Activated T-helper 1 cell treated with Interleukin-2 at 50 U/mL for 16 hours (primary cell): ENCODE results near the gene OBSCN.

ENCODE experiments used
- DNase-seq: peaks from one replicate; pipeline ENCODE4 v3.0.0-alpha.2; 2020; ENCODE audit warnings: low read depth

Gene OBSCN

GRCh38 chr1:228309326-228310067 lies 101.7 kb downstream of the OBSCN start:
- DNase-seq = no peak

GRCh38 chr1:228310162-228310792 lies 102.4 kb downstream of the OBSCN start:
- no peak for DNase-seq

GRCh38 chr1:228311091-228311490 lies 103.2 kb downstream of the OBSCN start:
- DNase-seq = no peak

GRCh38 chr1:228312136-228312764 lies 104.4 kb downstream of the OBSCN start:
- no peak for DNase-seq

- no peak for DNase-seq
Observed at GRCh38 chr1:228313536-228314277, 105.9 kb downstream of the OBSCN start.

GRCh38 chr1:228314315-228314657 lies 106.4 kb downstream of the OBSCN start:
- DNase-seq = no peak

GRCh38 chr1:228314658-228315483 lies 107.0 kb downstream of the OBSCN start:
- DNase-seq = no peak

GRCh38 chr1:228315484-228315944 lies 107.7 kb downstream of the OBSCN start:
- no peak for DNase-seq

- no peak for DNase-seq
Observed at GRCh38 chr1:228315945-228316588, 108.2 kb downstream of the OBSCN start.

- no peak for DNase-seq
Observed at GRCh38 chr1:228316589-228317387, 108.9 kb downstream of the OBSCN start.

- DNase-seq = no peak
Observed at GRCh38 chr1:228317411-228317828, 109.6 kb downstream of the OBSCN start.

- DNase-seq = no peak
Observed at GRCh38 chr1:228317891-228318810, 110.3 kb downstream of the OBSCN start.

GRCh38 chr1:228318823-228319241 lies 111.0 kb downstream of the OBSCN start:
- DNase-seq = no peak

GRCh38 chr1:228319352-228320088 lies 111.7 kb downstream of the OBSCN start:
- no peak for DNase-seq

GRCh38 chr1:228320394-228320793 lies 112.5 kb downstream of the OBSCN start:
- no peak for DNase-seq

GRCh38 chr1:228321435-228321834 lies 113.6 kb downstream of the OBSCN start:
- no peak for DNase-seq

- DNase-seq = no peak
Observed at GRCh38 chr1:228321895-228322294, 114.1 kb downstream of the OBSCN start.

GRCh38 chr1:228323401-228323800 lies 115.6 kb downstream of the OBSCN start:
- no peak for DNase-seq
